ENCODE measurements around the gene DCPS.
A peak's percentile ranks its signal among the peaks of the same experiment; 100 is the strongest.

Gene DCPS

DNA sequence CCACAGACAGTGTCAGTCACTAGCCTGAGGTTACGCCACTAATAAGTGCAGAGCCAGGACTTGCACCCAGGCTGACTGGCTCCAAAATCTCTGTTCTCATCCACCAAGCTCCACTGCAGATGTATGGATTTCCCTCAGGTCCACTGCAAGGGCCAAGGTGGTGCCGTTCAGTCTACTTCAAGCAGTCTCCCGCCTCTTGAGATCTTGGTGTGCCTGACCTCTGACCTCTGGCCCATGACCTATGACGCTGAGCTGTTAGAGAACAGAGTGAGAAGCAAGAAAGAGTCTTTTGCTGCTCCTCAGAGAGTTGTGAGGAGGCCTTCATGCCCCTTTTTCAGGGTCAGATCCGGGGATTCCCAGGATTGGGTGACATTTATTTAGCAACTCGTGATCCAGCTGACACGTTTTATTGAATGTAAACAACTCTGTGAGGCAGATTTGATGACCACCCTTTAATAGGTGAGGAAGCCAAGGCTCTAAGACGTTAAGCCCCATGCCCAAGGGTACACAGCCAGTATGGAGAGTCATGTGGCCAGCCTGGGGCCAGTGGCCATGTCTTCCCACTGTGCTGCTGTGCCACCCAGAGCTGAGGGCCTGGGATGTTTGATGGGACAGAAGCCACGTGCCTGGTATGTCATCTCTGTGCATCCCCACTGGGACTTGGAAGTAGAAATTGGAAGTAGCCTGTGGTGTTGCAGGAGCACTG, 25.2 kb downstream of the DCPS start:
- no peak for DNase-seq

DNA sequence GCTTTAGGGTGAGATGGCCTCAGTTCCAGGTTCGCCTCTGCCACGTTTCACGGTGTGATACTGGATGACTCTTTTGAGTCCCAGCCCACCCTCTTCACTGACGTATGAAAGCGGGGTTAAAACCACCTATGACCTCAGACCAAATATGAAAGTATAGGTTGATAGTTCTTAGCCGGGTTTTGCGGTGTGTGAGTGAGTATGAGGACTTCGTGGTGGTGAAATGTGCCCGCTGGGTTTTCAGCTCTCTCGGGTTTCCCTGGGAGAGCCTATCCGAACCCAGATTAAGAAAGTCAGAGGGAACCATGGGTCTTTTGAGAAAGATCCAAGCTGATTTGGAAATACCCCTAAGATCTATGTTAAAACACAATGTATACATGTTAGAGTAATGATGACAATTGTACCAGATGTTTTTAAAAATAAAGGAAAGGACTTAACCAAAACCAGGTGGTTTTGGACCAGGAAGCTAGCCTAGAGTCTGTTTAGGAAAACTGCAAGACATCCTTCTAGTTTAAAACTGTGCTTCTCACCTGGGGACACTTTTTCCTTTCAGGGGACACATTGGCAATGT, 25.9 kb downstream of the DCPS start:
- no peak for DNase-seq

DNA sequence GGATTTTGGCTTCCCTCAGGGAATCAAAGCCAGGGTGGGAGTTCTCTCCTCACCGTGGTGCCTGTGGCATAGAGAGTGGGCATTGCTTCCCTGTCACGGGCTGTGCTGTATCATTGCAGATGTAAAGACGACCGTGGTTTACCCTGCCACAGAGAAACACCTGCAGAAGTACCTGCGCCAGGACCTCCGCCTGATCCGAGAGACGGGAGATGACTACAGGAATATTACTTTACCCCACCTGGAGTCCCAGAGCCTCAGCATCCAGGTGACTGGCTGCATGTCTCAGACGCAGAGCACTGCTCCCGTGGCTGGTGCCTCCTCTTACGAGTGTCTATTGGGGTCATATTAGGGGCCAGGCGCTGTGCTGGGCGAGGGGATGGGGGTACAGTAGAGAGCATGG, 27.4 kb downstream of the DCPS start:
- DNase-seq, result no peak

DNA sequence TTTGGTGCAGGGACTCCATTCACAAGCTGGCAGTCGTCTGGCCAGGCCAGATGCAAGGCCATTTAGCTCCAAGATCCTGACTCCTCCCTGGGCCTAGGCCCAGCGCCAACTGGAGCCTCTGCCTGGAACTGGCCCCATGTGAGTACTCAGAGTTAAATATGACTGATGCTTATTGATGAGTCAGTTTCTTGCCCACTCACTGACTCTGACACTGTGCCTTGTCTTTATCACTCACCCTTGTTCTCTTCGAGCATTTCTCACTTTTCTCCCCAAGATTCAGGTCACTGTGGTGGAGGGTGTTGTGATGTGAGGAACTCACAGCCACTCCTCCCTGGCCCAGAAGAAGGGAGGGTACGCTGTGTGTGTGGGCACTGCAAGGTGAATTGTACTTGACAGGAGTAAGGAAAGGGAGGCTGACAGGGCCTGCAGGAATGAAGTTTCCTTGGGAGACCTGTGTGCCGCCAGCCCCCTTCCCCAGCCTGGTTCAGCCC, 28.4 kb downstream of the DCPS start:
- no peak for DNase-seq

DNA sequence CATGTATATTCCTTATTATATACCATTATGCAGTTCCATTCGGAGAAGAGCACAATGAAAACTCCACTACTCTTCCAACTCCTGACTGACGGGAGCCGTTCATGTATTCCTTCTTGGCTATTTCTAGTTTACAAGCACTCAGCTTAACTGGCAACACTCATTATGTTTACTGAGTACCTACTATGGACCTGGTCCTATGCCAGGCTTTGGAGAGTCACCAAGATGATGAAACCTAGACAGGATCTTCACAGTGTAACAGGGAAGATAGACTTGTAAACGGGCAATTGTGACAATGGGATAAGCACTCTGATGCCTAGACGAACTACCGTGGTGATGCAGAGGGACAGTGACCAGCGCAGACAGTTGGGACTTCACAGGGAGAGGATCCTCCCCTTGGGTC, 29.3 kb downstream of the DCPS start:
- DNase-seq, result peak; percentile 43

DNA sequence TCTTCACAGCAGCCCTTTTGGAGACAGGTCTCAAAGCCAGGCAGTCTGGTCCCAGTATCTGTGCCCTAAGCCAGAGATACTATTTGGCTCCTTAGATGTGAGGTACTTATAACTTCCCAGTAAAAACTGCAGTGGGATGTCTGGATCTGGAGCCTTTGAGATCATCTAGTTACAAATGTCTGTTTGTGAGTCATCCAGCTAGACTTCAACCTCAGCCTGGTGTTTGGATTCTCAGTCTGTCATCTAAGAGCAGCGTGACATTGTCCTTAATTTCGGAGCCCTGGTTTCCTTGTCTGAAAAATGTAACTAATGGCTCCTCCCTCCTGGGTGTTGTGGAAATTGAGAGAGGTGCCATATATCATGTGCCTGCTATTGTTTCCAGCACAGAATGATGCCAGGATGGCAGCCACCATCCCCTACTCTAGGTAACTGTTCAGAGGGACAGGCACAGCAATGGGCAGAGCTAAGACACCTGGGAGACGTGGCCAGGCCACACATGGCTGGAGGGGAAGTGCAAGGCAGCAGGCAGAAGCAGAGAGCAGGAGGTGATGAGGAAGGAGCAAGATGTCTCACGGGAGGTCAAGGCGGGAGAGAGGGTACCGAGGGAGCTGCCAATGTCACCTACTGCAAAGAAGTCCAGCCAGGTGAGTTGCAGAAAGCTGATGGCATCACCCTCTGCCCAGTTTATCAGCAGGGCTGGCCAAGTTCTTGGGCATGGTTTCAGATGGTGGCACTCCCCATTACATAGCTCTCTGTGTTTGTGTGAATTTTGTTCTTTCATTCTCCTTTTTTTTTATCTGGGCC, 31.0 kb downstream of the DCPS start:
- DNase-seq, result no peak

DNA sequence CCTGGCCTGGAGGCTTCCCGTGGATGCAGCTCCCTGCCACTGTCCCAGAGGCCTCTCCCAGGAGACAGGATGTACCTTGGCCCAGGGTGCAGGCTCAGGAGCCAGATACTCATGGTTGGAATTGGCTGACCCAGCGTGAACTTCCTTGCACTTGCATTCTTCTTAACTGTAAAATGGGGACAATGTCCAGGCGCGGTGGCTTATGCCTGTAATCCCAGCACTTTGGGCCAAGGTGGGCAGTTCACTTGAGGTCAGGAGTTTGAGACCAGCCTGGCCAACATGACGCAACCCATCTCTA, 31.6 kb downstream of the DCPS start:
- DNase-seq, result no peak

DNA sequence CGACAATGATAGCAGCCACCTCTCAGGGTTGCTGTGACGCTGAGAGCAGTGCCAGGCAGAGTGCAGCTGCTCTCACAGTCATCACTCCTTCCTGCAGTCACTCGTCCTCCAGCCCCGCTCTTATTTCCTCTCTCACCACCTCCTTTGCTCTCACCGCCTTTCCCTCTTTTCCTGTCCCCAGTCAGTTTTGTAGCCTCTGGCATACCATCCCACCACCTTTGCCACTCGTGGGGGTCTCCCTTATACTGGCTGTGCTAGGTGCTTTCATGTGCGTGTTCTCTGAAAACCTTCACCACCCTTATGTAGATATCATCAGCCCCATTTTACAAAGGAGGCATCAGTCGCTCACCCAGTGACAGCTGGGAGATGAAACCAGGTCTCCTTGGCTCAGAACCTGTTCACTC, 32.3 kb downstream of the DCPS start:
- DNase-seq, result no peak

DNA sequence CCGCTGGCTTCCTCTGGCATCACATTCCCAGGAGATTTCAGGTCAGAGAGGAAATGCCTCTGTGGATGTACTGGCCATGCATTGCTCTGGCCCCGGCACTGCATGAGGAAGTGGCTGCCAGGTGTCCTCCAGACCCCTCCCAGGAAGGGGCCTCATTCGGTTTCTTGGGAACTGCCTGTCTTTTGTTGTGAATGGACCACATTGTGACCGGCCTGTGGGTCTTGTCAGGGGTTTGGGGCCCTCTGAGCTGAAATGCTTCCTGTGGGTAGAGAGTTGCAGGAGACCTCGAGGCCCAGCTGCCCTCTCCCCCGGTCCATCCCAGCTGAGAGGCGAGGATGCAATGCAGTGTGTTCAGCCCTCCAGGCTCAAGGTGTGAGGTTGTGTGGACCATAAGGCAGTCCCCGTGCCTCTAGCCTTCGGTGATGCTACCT, 32.8 kb downstream of the DCPS start:
- DNase-seq, result no peak

DNA sequence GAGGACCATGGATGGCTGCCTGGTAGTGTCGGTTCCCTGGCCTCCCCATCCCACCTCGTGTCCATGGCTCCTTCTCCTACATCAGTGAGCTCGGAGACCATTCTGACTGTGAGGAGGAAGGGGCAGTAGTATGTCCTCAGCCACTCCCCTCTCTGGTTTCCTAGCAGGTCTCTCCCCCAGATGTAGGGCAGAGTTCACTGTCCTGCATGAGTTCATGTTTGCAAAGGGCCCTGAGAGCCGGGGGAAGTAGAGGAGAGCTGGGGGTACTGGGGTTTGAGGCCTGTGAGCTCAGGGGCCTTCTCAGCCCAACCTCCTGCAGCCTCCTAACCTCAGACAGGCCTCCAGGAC, 33.2 kb downstream of the DCPS start:
- DNase-seq, result no peak

DNA sequence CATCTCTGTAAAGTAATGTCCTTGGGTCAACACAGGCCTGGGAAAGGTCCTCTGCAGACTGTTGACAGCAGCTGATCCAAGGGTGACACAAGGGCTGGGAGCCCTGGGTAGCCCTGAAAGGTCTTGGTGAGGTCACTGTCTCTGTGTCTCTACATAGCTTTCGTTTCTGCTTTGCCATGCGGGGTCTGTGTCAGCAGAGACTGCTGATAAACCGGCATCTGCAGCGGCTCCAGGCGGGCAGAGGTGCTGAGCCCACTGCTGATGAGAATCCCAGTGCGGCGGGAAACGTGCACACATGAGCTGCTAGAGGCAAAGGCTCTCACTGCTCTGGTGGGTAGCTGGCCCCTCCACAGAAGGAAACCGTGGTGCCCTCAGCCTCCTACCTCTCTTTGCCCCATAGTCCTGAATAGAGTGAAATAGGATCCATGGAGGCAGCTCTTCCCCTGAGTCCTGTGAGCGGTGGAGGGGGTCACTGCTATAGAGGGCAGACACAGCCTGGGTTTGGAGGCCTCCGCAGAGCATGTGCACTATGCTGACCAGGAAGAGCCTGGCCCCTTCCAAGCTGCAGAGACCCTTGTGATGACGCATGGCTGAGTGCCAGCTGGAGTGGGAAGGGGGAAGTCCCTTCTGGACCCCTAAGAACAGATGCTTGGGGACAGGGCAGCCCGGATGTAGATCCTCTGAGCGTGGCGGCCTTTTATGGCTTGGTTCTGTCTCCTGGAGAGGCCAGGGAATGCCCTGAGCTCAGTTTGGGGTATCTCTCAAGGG, 33.8 kb downstream of the DCPS start:
- no peak for DNase-seq

DNA sequence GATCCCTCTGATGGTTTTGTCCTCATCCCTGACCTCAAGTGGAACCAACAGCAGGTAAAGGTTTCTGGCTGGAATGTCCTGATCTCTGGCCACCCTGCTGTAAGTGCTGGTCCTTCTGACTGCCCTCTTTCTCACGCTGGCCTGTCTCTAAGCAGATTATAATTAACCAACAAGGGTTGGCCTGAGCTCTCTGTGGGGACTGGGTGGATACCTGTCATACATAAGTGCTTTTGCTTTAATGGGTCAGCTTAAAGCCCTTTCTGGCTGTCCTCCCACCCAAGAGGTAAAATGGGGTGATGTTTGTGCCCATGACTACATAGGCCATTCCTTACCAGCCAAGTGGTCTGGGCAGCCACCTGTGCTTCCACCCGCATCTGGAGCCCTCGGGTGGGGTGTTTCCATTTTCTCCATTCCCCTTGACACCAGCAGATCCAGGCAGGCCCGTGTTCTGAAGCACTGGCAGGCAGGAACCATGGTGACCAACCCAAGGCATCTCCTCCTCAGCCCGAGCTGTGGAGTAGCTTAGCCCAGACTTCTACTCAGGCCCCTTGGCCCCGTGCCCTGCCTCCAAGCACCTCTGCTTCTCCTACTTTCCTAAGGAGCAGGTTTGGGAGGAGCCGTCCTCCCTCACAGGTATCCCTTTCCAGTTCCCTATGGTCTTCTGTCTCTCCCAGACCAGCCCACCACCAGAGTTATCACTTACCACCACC, 34.6 kb downstream of the DCPS start:
- no peak for DNase-seq

DNA sequence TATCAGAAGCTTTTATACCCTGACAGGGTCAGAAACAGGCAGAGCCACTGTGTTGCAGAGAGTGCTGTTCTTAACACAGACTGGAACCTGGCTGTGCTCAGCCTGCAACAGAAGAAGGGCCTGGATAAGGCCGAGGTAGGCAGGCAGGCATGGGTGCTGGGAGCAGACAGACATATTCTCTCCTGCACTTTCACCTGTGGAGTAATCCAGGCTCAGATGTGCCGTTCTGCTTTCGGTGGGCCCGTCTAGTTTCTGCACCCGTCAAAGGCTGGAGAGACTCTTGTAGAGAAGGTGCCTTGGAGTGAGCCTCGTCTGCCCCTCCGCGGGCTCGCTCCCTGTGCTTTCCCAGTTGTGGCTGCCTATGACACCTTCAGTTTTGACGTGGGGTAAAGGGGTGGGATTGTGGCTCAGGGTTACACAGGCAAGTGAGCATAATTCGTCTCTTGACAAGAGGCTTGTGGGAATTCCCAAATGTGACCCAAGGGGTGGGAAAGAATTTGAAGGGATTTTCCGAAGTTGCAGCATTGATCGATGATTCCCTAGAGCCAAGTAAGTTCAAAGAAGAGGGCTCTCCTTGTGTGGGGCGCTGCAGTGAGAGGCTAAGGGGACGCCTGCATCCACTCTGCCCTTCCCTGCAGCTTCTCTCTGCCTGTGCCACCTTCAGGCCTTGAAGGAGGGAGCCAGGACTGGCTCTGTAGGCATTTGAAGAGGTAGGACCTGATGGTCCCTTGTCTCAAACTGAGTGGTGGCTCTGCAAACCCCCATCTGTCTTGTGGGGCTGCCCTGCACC, 35.4 kb downstream of the DCPS start:
- DNase-seq, result no peak

DNA sequence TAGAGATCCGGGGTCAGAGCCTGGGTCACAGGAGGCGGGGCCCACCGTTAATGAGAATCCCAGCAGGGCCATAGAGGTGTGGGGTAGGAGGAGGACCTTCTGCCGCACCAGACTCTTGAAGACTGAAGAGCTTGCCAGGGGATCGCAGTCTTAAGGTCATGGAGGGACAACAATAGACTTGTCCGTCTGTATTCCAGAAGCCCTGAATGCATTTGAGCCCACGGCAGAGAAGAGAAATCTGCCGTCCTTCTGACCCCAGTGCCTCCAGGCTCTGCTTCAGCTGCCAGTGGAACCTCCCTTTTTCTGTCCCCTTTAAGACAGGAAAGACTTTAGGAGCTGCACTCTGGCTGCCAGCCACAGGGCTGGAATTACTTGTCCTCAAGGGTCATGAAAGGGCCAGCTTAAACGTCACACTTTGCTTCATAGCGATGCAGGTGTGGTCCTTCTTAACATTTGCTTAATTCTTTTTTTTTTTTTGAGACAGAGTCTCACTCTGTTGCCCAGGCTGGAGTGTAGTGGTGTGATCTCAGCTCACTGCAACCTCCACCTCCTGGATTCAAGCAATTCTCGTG, 36.1 kb downstream of the DCPS start:
- DNase-seq, result no peak

DNA sequence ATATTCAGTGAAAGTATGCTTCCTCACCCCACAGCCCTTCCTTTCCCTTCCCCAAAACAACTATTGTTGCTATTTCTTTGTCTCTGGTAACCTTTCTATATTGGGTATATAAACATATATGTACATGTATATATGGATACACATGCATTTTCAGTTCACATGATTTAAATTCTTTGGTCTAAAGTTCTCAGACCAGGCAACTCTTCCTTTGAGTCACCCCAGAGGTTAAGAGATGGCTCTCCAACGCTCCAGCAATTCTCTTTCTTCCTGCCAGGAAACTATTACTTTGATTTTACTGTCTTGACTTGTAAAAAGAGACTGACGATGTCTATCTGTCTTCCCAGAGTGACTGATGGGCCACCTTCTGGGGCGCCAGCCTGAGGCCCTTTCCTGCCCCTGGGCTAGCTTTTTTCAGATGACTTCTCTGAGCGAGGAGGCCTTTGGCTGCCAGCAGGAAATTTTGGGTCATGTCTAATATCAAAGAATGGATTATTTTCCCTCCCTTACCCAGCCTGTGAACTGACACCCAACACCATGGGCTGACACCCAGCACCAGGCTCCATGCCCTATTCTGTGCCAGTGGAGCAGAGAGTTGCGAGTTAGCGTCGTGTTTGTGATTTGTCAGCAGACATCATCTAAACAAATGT, 37.2 kb downstream of the DCPS start:
- no peak for DNase-seq

DNA sequence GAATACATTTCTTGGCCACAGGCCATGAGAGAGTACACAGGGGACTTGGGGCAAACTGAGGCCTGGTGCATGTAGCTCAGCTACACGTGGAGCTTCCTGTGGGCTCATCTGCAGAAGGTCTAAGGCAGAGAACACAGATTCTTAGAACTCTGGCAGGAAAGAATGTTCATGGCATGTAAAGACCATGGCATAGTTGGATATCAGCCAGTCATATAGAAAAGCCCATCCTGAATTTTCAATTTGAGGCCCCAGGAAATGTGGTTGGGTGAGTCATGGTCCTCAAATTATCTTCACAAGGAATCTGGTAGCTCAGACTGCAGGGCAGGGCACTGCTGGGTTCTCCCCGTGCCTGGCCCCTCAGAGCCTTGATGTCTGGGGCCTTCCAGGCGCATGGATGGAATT, 37.9 kb downstream of the DCPS start:
- DNase-seq, result no peak

DNA sequence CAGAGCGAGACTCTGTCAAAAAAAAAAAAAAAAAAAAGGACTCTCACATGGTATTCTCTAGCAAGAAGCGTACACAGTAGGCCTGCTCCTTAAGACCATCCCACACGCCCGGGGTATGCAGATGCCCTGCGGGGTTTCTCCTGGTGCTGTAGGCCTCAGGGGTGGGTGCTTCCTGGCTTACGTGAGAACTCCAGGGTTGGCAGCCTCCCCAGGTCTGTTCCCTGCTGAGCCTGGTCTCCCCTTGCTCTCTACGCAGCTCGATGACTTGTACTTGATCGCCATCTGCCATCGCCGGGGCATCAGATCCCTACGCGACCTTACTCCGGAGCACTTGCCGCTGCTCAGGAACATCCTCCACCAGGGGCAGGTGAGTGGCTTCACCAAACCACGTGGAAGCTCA, 39.2 kb downstream of the DCPS start:
- no peak for DNase-seq

DNA sequence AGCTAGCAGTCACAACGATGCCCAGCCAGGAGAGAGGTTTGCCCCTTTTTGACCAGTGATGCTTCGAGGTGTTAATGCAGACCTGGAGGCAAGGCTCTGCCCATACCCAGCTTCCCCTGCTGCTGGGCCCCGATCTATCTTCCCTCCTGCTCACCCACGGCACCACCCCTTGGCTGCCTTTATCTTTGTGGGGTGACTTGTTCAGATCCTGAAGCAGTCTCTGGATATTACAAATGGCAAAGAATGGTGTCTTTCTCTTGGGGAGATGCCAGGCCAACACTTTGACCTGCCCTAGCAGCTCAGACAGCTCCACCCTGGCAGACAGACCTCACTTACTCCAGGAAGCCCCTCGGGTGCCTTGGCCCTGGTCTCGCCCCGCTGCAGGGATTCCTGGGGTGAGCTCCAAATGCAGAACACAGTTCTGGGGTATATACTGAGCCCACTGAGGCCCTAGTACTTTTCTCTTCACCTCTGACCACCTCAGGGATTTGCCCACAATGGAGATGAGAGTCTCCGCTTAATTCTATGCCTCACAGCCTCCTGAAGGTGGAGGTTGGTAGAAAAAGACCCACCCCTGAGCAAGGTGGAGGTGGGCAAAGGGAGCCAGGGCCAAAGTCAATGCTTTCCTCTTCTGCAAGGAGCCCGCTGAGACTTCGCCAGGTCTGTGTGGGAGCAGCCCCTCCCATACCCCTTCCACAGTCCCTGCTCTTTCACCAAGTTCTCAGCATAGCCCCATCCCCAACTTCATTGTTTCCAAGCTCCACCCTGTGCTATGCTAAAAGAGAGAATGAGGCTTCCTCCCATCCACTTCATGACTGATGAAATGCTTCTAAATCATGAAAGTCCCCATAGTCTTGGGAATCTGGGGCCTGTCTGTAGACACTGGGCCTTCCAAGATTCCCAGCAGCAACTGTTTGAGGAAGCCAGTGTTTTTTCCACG, 40.6 kb downstream of the DCPS start:
- no peak for DNase-seq

DNA sequence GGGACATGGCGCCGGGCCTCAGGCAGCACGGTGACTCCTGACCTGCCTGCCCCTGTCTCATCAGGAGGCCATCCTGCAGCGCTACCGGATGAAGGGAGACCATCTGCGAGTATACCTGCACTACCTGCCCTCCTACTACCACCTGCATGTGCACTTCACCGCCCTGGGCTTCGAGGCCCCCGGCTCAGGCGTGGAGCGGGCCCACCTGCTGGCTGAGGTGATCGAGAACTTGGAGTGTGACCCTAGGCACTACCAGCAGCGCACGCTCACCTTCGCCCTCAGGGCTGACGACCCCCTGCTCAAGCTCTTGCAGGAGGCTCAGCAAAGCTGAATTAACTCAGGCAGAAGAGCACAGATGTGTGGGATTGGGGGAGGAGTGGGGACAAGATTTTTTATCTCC, 41.4 kb downstream of the DCPS start:
- no peak for DNase-seq

All from NCI-H2029 (cell line).